ENCODE results near the gene FOXC1. TPM values are rescaled to one million over a fixed set of nuclear protein-coding genes. Genes with fewer than 3 reads are reported as not detected.

FOXC1 gene
- total RNA-seq, 1 experiment from 2014 or later, result not detected

- H3K9me3 ChIP-seq (ENCODE audit: control insufficient read depth, low read depth, low read length), result no peaks in the 10 kb centered on the region
- H3K4ac ChIP-seq (ENCODE audit: low read depth, low read length), result no peak overlapping the region
- H3K4me2 ChIP-seq (ENCODE audit: insufficient read depth, insufficient read length, low read length), result no peak overlapping the region
- no peak overlapping the region for H3K27ac Mint-ChIP-seq
- H3K23ac ChIP-seq (ENCODE audit: insufficient read length, low read depth, low read length), result no peak overlapping the region
- no peak overlapping the region for H2BK120ac ChIP-seq (ENCODE audit: low read depth, low read length, poor library complexity, severe bottlenecking)
- peaks cover 18% of the 10 kb centered on the region for H3K23me2 ChIP-seq (ENCODE audit: insufficient read length, low read depth, low read length, poor library complexity, severe bottlenecking)
- no peak overlapping the region for H3T11ph ChIP-seq (ENCODE audit: low read length)
- no peaks in the 10 kb centered on the region; a peak in 1 of 5 replicates for H3K9me3 Mint-ChIP-seq
- H3K56ac ChIP-seq (ENCODE audit: insufficient read length, low read depth, low read length), result no peak overlapping the region
- H3K4me3 Mint-ChIP-seq, result peak overlapping the region in 1 of 2 experiments; percentile 69; a peak in 3 of 5 replicates
- no peak overlapping the region for H3K9ac ChIP-seq (ENCODE audit: extremely low read depth, insufficient read length, low read length)
- TF ChIP-seq CTCF (conservative IDR thresholded peaks at IDR 0.05), result no peak
- peaks cover 99% of the 10 kb centered on the region for H3K27me3 ChIP-seq (ENCODE audit: insufficient read depth, low read length)
- peaks cover 0 to 5% (median 4%) of the 10 kb centered on the region in 3 experiments; a peak in 4 of 7 replicates for H3K36me3 Mint-ChIP-seq (ENCODE audit: insufficient read depth in 1 of 3, low read depth in 3 of 3)
- peaks cover 99% of the 10 kb centered on the region for H3K27me3 Mint-ChIP-seq (ENCODE audit: low read depth)
- H2BK20ac ChIP-seq (ENCODE audit: low read depth, low read length, poor library complexity, severe bottlenecking), result no peak overlapping the region
- H2AK5ac ChIP-seq (ENCODE audit: insufficient read length, low read length), result no peak overlapping the region
- no peak overlapping the region for H2BK12ac ChIP-seq (ENCODE audit: insufficient read length, low read depth, low read length)
- DNase-seq, result no peak
- no peak overlapping the region for H2BK15ac ChIP-seq (ENCODE audit: low read depth, low read length)
- no peaks in the 10 kb centered on the region; the same call in 1 of the 2 replicates for H3K4me1 ChIP-seq (ENCODE audit: insufficient read depth, low read length)
- no peak overlapping the region for H4K5ac ChIP-seq (ENCODE audit: insufficient read length, low read depth, low read length)
- H4K8ac ChIP-seq (replicated peaks; ENCODE audit: insufficient read length, low read depth, low read length), result no peak overlapping the region
- H3K27ac ChIP-seq (ENCODE audit: insufficient read length, low read depth, low read length), result no peak overlapping the region
- H3K4me1 Mint-ChIP-seq, result peaks cover 7 to 22% of the 10 kb centered on the region in 2 experiments; a peak in 3 of 4 replicates
- no peak overlapping the region for H2AFZ ChIP-seq (ENCODE audit: low read length)
- H4K20me1 ChIP-seq (ENCODE audit: control insufficient read depth, insufficient read depth, insufficient read length), result peaks cover 3% of the 10 kb centered on the region
- H3K79me1 ChIP-seq (ENCODE audit: insufficient read depth, low read depth, low read length, poor library complexity, severe bottlenecking), result no peaks in the 10 kb centered on the region
- H3K18ac ChIP-seq (ENCODE audit: insufficient read length, low read depth, low read length), result no peak overlapping the region
- no peak overlapping the region for H4K91ac ChIP-seq (ENCODE audit: insufficient read length, low read depth, low read length)
- WGBS (ENCODE audit: extremely low coverage, insufficient read length, low lambda C conversion rate), result no CpG with 5 or more reads among the region's 8 CpGs
- H2BK5ac ChIP-seq (ENCODE audit: insufficient read length, low read length), result no peak overlapping the region
- no peak overlapping the region for H3K14ac ChIP-seq (ENCODE audit: insufficient read depth, low read length)
- H3K79me2 ChIP-seq (ENCODE audit: insufficient read depth, low read length), result no peaks in the 10 kb centered on the region
These were observed 13.4 kb downstream of the FOXC1 start for GRCh38 chr6:1622851-1623768.

Measured in H9 (cell line).